Glutamatergic neuron (in vitro differentiated cells): ENCODE data around the gene AADAT. TPM values are rescaled to one million over a fixed set of nuclear protein-coding genes. Genes with fewer than 3 reads are reported as not detected.

ENCODE experiments used
- DNase-seq: peaks from one replicate; pipeline ENCODE4 v3.0.0; 2022
- H3K27ac Mint-ChIP-seq: one replicate; pipeline ENCODE4 v1.8.0; 2020; ENCODE audit warnings: mild to moderate bottlenecking, mixed read lengths, inconsistent platforms; ENCODE audit not compliant: unreplicated experiment
- H3K27me3 Mint-ChIP-seq: one replicate; pipeline ENCODE4 v1.8.0; 2020; ENCODE audit warnings: mild to moderate bottlenecking, moderate library complexity, mixed read lengths, inconsistent platforms; ENCODE audit not compliant: unreplicated experiment
- H3K36me3 Mint-ChIP-seq: one replicate; pipeline ENCODE4 v1.8.0; 2020; ENCODE audit warnings: mild to moderate bottlenecking, mixed read lengths, inconsistent platforms; ENCODE audit not compliant: unreplicated experiment
- H3K4me1 Mint-ChIP-seq: one replicate; pipeline ENCODE4 v1.8.0; 2020; ENCODE audit warnings: mild to moderate bottlenecking, low read depth, mixed read lengths, inconsistent platforms; ENCODE audit not compliant: unreplicated experiment
- H3K4me3 Mint-ChIP-seq: one replicate; pipeline ENCODE4 v1.8.0; 2020; ENCODE audit warnings: mild to moderate bottlenecking, mixed read lengths, inconsistent platforms; ENCODE audit not compliant: unreplicated experiment
- H3K9me3 Mint-ChIP-seq: one replicate; pipeline ENCODE4 v1.8.0; 2020; ENCODE audit warnings: mild to moderate bottlenecking, moderate library complexity, mixed read lengths, inconsistent platforms; ENCODE audit not compliant: unreplicated experiment
- total RNA-seq: library from RNA; stranded (reverse); fragmentation: NEBNext Ultra II Directional; extraction: Animal tissue kit (Norgen Biotek cat#: 25700); gene quantifications from one replicate; pipeline ENCODE4 v1.2.1, GENCODE V29; 2021; ENCODE audit not compliant: unreplicated experiment
- TF ChIP-seq, protein P1 (sequence below): fragments of 200-600 bp; sonication (generic); IDR thresholded peaks from one replicate; pipeline ENCODE4 v1.5.0; 2021; ENCODE audit not compliant: partially characterized antibody, unreplicated experiment

The AADAT gene
- total RNA-seq, 1 donor from 2014 or later, result 28.4 TPM

- H3K4me3 Mint-ChIP-seq, result no peak overlapping the region
- H3K9me3 Mint-ChIP-seq, result no peaks in the 10 kb centered on the region
- DNase-seq, result no peak
- H3K27me3 Mint-ChIP-seq, result no peaks in the 10 kb centered on the region
- no peaks in the 10 kb centered on the region for H3K4me1 Mint-ChIP-seq
- H3K36me3 Mint-ChIP-seq, result peaks cover 19% of the 10 kb centered on the region
- no peak overlapping the region for H3K27ac Mint-ChIP-seq
- TF ChIP-seq, protein P1, sequence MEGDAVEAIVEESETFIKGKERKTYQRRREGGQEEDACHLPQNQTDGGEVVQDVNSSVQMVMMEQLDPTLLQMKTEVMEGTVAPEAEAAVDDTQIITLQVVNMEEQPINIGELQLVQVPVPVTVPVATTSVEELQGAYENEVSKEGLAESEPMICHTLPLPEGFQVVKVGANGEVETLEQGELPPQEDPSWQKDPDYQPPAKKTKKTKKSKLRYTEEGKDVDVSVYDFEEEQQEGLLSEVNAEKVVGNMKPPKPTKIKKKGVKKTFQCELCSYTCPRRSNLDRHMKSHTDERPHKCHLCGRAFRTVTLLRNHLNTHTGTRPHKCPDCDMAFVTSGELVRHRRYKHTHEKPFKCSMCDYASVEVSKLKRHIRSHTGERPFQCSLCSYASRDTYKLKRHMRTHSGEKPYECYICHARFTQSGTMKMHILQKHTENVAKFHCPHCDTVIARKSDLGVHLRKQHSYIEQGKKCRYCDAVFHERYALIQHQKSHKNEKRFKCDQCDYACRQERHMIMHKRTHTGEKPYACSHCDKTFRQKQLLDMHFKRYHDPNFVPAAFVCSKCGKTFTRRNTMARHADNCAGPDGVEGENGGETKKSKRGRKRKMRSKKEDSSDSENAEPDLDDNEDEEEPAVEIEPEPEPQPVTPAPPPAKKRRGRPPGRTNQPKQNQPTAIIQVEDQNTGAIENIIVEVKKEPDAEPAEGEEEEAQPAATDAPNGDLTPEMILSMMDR, result no peak
These were observed 9.3 kb downstream of the AADAT start for GRCh38 chr4:170080496-170080895.

GRCh38 chr4:170079981-170080380 lies 9.8 kb downstream of the AADAT start:
- Mint-ChIP-seq H3K27ac (no peak overlapping the region), H3K9me3 (no peaks in the 10 kb centered on the region)
- TF ChIP-seq, protein P1, result no peak

DNA sequence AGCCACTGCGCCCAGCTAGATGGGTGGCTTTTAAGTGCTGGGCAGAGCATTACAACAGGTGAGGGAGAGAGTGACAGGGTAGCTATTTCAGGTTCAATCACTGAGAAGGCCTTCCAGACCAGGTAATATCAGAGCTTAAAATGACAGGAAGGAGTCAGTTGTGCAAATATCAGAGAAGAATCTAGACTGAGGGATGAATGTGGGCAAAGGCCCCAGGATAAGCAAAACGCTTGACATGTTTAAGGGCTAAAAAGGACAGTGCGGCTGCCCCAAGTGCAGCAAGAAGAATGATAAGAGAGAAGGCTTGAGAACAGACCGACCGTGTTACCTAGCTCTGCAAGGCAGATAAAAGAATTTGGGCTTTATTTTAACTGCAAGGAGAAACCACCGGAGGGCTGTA lies 18.6 kb downstream of the AADAT start:
- Mint-ChIP-seq H3K27me3 (no peaks in the 10 kb centered on the region), H3K36me3 (no peaks in the 10 kb centered on the region), H3K4me3 (no peak overlapping the region), H3K27ac (no peak overlapping the region), H3K9me3 (no peaks in the 10 kb centered on the region), H3K4me1 (no peaks in the 10 kb centered on the region)
- no peak for DNase-seq
- TF ChIP-seq, protein P1, result no peak

More at GRCh38 chr4:170079981-170080380, 9.8 kb downstream of the AADAT start:
- H3K36me3 Mint-ChIP-seq, result peaks cover 19% of the 10 kb centered on the region
- no peak for DNase-seq
- H3K27me3 Mint-ChIP-seq, result no peaks in the 10 kb centered on the region
- no peak overlapping the region for H3K4me3 Mint-ChIP-seq
- no peaks in the 10 kb centered on the region for H3K4me1 Mint-ChIP-seq

GRCh38 chr4:170068438-170069128 lies 21.2 kb downstream of the AADAT start:
- no peak for DNase-seq
- TF ChIP-seq, protein P1, result no peak
- H3K4me1 Mint-ChIP-seq, result no peaks in the 10 kb centered on the region
- no peaks in the 10 kb centered on the region for H3K9me3 Mint-ChIP-seq
- H3K4me3 Mint-ChIP-seq, result no peak overlapping the region
- H3K27me3 Mint-ChIP-seq, result no peaks in the 10 kb centered on the region
- no peak overlapping the region for H3K27ac Mint-ChIP-seq
- H3K36me3 Mint-ChIP-seq, result no peaks in the 10 kb centered on the region

DNA sequence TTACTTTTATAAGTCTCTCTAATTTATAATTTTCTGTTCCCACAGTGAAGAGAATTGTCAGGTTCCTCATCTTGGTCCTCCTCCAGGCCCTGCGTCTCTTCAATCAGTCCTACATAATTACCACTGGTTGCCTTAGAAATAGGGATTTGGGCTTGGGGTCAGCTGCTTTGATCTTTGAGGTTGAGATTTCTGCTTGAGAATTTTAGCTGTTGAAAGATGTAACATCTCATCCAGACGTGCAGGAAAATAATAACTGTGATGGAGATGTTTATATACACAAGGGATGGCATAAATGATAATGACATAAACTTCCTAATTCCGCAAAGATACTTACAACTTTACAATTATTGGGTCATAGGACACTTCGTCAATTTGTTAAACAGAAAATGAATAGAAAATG lies 30.3 kb downstream of the AADAT start:
- Mint-ChIP-seq H3K4me3 (no peak overlapping the region), H3K4me1 (no peaks in the 10 kb centered on the region), H3K27ac (no peak overlapping the region), H3K27me3 (no peaks in the 10 kb centered on the region), H3K36me3 (no peaks in the 10 kb centered on the region), H3K9me3 (no peaks in the 10 kb centered on the region)
- TF ChIP-seq, protein P1, result no peak
- DNase-seq, result no peak
